Activated CD8-positive, alpha-beta memory T cell treated with anti-CD3 and anti-CD28 coated beads, Interleukin-2, amount 50 U/mL, for 1 hour (primary cell): ENCODE measurements around the gene LHFPL6.

Source experiments
- DNase-seq: peaks from one replicate; pipeline ENCODE4 v3.0.0-alpha.2; 2020; ENCODE audit errors: extremely low read depth

The LHFPL6 gene

GRCh38 chr13:39602614-39603366 is at the start of gene LHFPL6:
TSS of gene LHFPL6 (minus strand) at chr13:39603193.
- DNase-seq = no peak

GRCh38 chr13:39646122-39646521 is 43.1 kb upstream of the LHFPL6 start:
- no peak for DNase-seq

- DNase-seq = no peak
Measured at GRCh38 chr13:39641645-39642044, 38.7 kb upstream of the LHFPL6 start.

DNA sequence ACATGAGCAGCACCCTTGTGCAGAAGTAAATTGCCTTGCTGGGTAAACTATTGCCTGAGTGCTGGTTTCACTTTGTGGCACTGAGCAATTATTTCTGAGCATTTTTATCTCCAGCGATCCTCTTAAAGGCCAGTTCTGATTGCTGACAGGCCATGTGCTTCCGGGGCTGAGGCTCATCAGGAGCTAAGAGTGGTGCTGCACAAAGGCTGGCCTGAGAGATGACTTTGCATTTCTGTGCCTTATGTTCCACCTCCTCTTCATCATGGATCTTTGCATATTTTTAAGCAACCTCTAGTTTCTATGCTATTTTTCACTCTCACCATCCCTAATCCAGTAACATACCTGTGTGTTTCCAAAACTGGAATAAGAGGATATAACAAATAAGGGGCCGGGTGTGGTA is 34.9 kb upstream of the LHFPL6 start:
- DNase-seq = no peak

DNA sequence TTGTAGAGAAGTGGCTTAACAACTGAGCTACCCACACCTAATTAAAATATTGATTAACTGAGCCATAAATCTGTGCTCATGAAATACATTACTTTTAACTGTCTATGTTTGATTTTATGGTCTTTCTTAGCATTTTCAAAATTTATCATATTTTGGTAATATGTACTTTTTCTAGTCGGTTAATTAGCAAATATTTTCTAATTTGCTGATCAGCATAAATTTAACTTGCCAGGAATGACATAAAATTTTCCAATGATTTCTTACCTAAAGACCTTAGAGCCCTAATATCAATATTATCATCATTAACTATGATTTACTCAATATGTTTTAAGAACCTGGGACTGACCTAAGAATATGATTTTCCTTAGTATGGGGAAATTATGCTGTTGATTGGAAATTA is 32.6 kb upstream of the LHFPL6 start:
- DNase-seq = no peak

DNA sequence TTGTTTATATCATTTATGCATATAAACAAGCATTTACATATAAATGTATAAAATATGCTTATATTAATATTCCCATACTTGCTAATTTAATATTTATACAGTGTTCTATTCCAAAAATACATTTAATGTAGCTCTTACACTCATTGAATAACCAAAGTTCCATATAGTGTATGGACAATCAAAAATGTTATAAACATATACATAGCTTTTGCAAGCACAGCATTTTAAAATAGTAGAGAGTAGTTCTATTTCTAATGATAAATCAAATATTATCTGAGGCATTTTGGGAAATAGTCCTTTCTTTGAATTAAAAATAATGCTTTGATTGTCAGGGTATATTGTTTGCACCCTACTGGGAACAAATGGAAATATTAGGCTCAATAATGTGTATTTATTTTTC is 30.0 kb upstream of the LHFPL6 start:
- DNase-seq = no peak

GRCh38 chr13:39631307-39631706 is 28.3 kb upstream of the LHFPL6 start:
- no peak for DNase-seq

GRCh38 chr13:39623466-39623865 is 20.5 kb upstream of the LHFPL6 start:
- DNase-seq = no peak

DNA sequence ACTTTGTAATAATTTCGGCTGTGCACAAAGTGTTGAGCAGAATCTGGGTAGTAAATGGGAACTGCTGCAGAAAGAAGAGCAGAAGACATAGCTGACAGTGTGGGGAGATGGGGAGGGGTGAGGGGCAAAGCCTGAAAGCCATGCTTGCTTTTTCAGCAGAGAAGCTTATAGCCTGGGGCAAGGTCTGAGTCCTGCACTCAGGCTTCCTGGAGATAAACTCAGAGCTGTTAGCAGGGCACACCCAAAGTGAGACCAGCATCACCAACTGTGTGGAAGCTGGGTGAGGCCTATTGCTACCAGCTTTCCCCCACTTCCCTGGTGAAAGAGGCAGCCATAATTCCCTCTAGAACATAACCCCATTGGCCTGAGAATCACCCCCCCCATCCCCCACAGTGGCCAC is 15.6 kb upstream of the LHFPL6 start:
- no peak for DNase-seq

DNA sequence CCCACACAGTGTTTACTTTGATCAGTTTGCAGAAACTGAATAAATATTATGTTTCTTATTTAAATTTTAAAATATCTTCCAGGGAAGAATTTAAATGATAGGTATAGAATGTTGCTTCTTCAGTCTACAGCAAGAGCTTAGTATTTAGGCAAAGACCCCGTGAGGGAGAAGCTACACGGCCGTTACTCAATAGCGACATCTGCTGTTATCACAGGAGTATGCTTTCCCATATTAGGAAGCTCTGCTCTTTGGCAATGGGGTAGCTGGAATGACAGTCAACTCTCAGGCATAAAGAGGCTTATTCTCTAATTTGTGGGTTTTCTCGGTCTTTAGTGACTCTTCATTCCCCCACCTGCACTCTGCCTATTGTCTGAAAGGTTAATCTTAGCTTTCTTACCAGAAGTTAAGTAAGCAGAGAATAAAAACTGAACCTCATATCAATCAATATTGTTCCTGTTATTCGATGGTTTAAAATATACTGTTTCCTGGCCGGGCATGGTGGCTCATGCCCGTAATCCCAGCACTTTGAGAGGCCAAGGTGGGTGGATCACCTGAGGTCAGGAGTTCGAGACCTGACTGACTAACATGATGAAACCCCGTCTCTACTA is 13.2 kb upstream of the LHFPL6 start:
- peak; percentile 9 for DNase-seq

- DNase-seq = no peak
Measured at GRCh38 chr13:39612023-39612637, 9.1 kb upstream of the LHFPL6 start.

- no peak for DNase-seq
Measured at GRCh38 chr13:39607876-39608275, 4.9 kb upstream of the LHFPL6 start.

- DNase-seq = no peak
Measured at GRCh38 chr13:39605677-39606320, 2.8 kb upstream of the LHFPL6 start.

DNA sequence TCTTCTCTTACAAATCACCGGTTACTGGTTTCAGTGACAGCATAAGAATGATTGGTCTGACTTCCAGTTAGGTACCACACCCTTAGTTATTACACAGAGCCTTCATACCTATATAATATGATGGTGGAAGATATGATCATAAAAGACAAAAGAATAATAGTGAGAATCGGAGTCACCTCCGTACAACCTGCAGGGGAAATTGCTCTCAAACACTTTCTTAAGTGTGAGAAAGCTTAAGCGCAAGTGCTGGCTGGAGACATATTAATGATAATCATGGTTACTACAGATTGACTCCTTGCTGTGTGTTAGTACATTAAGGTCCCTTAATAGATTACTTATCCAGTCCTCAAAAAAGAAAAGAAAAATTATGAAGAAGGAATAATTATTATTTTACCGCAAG is 1.8 kb upstream of the LHFPL6 start:
- DNase-seq = no peak

- DNase-seq = no peak
Measured at GRCh38 chr13:39603424-39603947, 493 bp upstream of the LHFPL6 start.

- no peak for DNase-seq
Measured at GRCh38 chr13:39602277-39602613, 748 bp downstream of the LHFPL6 start.

DNA sequence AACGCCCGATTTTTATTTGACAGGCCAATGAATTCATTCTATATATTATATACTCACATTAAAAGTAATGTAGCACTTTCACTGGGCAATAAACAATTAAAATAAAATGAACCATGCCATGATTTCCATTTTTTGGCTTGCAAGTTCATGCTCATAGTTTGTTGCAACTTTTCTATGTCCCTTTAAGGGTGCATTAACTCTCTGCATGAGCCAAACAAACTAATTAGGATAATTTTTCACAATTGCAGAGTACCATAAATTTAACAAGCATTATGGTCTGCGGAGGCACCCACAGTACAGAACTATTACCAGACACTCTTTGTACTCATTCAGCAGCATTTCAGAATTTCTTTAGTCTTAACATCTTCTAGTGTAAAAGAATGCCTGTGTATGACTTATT is 1.4 kb downstream of the LHFPL6 start:
- DNase-seq = no peak

DNA sequence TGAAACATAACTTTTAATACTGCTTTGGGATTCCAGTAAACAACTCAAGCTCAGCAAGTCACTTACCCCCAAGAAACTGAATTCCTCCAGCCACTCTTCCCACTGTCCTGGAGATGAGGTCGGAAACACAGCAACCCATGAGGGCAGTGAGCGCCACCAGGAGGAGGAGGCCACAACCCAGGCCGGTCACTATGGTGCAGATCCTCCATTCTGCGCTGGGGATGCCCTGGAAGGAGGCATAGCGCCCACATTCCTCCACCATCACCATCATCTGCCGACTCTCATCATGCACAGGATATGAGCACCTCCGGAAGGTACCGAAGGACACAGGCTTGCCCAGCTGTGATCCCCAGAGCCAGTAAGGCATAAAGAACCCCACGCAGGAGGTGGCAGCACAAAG is 2.2 kb downstream of the LHFPL6 start:
- no peak for DNase-seq

- no peak for DNase-seq
Measured at GRCh38 chr13:39599842-39600241, 3.2 kb downstream of the LHFPL6 start.

- no peak for DNase-seq
Measured at GRCh38 chr13:39599012-39599411, 4.0 kb downstream of the LHFPL6 start.

DNA sequence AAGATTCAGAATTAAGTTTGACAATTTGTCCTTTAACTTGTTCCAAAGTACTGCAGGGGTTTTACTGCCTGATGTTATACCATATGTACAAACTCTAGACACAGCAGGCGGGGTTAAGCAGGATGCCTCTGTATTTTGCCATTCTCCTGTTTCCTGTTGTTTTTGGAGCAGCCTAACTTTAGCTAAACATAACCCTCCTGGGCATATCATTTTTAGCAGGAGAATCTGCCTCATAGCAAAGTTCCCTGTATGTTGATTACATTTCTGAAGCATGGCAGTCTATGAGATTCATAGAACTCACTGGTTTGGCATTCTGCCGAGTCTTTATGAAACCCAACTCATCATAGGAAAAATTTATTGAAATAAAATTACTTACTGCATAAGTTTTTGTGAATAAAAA is 5.2 kb downstream of the LHFPL6 start:
- DNase-seq = no peak

- DNase-seq = no peak
Measured at GRCh38 chr13:39596685-39597084, 6.3 kb downstream of the LHFPL6 start.

DNA sequence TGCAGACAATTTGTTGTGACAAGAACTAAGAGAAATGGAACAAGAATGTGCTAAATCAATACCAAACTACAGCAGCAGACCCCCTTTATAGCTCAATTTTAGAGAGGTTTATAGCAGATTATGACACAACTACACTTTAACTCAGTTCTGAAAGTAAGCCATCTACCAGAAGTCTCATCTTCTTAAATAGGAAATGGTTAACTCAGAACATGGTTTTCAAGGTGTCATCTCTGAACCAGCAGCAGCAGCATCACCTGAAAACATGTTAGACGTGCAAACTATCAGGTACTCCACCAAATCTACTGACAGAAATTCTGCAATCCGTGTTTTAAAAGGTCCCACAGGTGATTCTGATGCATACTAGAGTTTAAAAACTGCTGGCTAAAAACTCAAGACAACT is 6.8 kb downstream of the LHFPL6 start:
- no peak for DNase-seq
